CD4-positive, alpha-beta T cell (primary cell): ENCODE results near the gene SCAF4. TPM values are rescaled to one million over a fixed set of nuclear protein-coding genes. Genes with fewer than 3 reads are reported as not detected.

Experiments
- ATAC-seq: fragments of 200-7000 bp; cut with Tn5 transposase; one replicate; pipeline ENCODE4 v1.10.0; 2022; ENCODE audit warnings: mild to moderate bottlenecking; ENCODE audit not compliant: poor library complexity
- CTCF ChIA-PET: fragments of 350-600 bp; sonication (Branson Sonifier 250); formaldehyde crosslinking; loops from one replicate; lab custom pipeline; 2021; ENCODE audit warnings: antibody characterized with exemption, inconsistent platforms; lab: Charles Lee
- POLR2A ChIA-PET: fragments of 350-600 bp; sonication (Branson Sonifier 250); formaldehyde crosslinking; loops from one replicate; lab custom pipeline; 2021; ENCODE audit warnings: antibody characterized with exemption, inconsistent platforms; lab: Charles Lee
- DNase-seq, 14 experiments: peaks; one replicate each; pipeline ENCODE4 v3.0.0-alpha.2; 2013 to 2020; ENCODE audit warnings: mixed read lengths in 2 of 14
- H3K27ac ChIP-seq, 2 donors: one replicate each; pipeline versions ENCODE4 v1.5.1 to v1.7.0; 2013; ENCODE audit warnings: low read length in 2 of 2, low read depth in 1 of 2, mild to moderate bottlenecking in 1 of 2
- H3K27me3 ChIP-seq, 2 experiments: 1 replicate in 1 of 2; 2 replicates in 1 of 2; pipeline versions ENCODE4 v1.6.1 to v1.7.0; 2013; ENCODE audit warnings: low read length in 2 of 2, control low read depth in 1 of 2, mild to moderate bottlenecking in 1 of 2, moderate library complexity in 1 of 2; ENCODE audit not compliant: insufficient read depth in 2 of 2, control insufficient read depth in 1 of 2
- H3K36me3 ChIP-seq: one replicate; pipeline ENCODE4 v1.6.1; 2013; ENCODE audit warnings: low read length, control low read depth; ENCODE audit not compliant: insufficient read depth
- H3K4me1 ChIP-seq: one replicate; pipeline ENCODE4 v1.6.1; 2013; ENCODE audit warnings: low read length, control low read depth; ENCODE audit not compliant: insufficient read depth
- H3K4me3 ChIP-seq: one replicate; pipeline ENCODE4 v1.5.1; 2013; ENCODE audit warnings: mild to moderate bottlenecking, low read length, moderate library complexity
- H3K9me3 ChIP-seq, 2 experiments: 1 replicate in 1 of 2; 2 replicates in 1 of 2; pipeline versions ENCODE4 v1.6.1 to v1.7.0; 2013; ENCODE audit warnings: low read length in 2 of 2, mild to moderate bottlenecking in 2 of 2, control low read depth in 1 of 2, moderate library complexity in 1 of 2; ENCODE audit not compliant: control insufficient read depth in 1 of 2, insufficient read depth in 1 of 2
- H3K27ac Mint-ChIP-seq: one replicate; pipeline ENCODE4 v1.8.0; 2020; ENCODE audit warnings: mixed read lengths
- H3K27me3 Mint-ChIP-seq: one replicate; pipeline ENCODE4 v1.8.0; 2021; ENCODE audit warnings: mixed read lengths
- H3K36me3 Mint-ChIP-seq: one replicate; pipeline ENCODE4 v1.8.0; 2021; ENCODE audit warnings: low read depth, mixed read lengths
- H3K4me1 Mint-ChIP-seq: one replicate; pipeline ENCODE4 v1.8.0; 2021; ENCODE audit warnings: low read depth, mixed read lengths
- H3K4me3 Mint-ChIP-seq: one replicate; pipeline ENCODE4 v1.8.0; 2020; ENCODE audit warnings: mild to moderate bottlenecking, mixed read lengths
- H3K9me3 Mint-ChIP-seq: one replicate; pipeline ENCODE4 v1.8.0; 2020; ENCODE audit warnings: mixed read lengths
- intact Hi-C, 2 experiments: fragments of 100-400 bp; cut with DNase I in 1 of 2; cut with micrococcal nuclease in 1 of 2; formaldehyde crosslinking; loops; one replicate each; pipeline versions ENCODE4 v1.15.1 to v1.9.0; 2023 to 2025; cut with DNase I, micrococcal nuclease
- total RNA-seq, 174 experiments: library from RNA in 2 of 174; stranded (reverse) in 2 of 174; gene quantifications; one replicate each; pipeline ENCODE4 v1.2.3 and lab custom pipeline; 2021 to 2026
- TF ChIP-seq, protein P1 (sequence below): fragments of 200-600 bp; IDR thresholded peaks from one replicate; pipeline ENCODE4 v1.8.0; 2022; ENCODE audit warnings: antibody characterized with exemption, mild to moderate bottlenecking

SCAF4 gene
- total RNA-seq, 2 experiments from 2014 or later = 56.1 to 57.8 TPM

DNA sequence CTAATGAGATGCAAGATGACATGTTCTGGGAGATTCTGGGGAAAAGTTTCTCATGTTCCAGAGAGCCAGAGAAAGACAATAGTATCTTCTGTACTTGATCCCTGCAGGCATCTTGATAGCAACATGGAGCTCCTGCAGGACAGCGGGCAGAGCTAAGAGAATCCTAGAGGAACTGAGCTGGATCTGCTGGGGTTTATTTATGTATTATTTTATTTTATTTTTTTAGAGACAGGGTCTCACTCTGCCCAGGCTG lies 22.7 kb upstream of the SCAF4 start:
- Histone ChIP-seq H3K27me3 (no peaks in the 10 kb centered on the region), H3K9me3 (no peaks in the 10 kb centered on the region), H3K4me3 (no peak overlapping the region), H3K36me3 (no peaks in the 10 kb centered on the region), H3K27ac (no peak overlapping the region), H3K4me1 (no peaks in the 10 kb centered on the region)
- intact Hi-C loops = no loop called here
- H3K36me3 Mint-ChIP-seq = no peaks in the 10 kb centered on the region
- TF ChIP-seq, protein P1, sequence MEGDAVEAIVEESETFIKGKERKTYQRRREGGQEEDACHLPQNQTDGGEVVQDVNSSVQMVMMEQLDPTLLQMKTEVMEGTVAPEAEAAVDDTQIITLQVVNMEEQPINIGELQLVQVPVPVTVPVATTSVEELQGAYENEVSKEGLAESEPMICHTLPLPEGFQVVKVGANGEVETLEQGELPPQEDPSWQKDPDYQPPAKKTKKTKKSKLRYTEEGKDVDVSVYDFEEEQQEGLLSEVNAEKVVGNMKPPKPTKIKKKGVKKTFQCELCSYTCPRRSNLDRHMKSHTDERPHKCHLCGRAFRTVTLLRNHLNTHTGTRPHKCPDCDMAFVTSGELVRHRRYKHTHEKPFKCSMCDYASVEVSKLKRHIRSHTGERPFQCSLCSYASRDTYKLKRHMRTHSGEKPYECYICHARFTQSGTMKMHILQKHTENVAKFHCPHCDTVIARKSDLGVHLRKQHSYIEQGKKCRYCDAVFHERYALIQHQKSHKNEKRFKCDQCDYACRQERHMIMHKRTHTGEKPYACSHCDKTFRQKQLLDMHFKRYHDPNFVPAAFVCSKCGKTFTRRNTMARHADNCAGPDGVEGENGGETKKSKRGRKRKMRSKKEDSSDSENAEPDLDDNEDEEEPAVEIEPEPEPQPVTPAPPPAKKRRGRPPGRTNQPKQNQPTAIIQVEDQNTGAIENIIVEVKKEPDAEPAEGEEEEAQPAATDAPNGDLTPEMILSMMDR = no peak
- peaks cover 6% of the 10 kb centered on the region for H3K27me3 Mint-ChIP-seq
- H3K27ac Mint-ChIP-seq = no peak overlapping the region
- ChIA-PET POLR2A (no interaction called here), CTCF (no interaction called here)
- no peaks in the 10 kb centered on the region for H3K9me3 Mint-ChIP-seq
- no peaks in the 10 kb centered on the region for H3K4me1 Mint-ChIP-seq
- no peak for ATAC-seq
- no peak for DNase-seq
- H3K4me3 Mint-ChIP-seq = no peak overlapping the region

DNA sequence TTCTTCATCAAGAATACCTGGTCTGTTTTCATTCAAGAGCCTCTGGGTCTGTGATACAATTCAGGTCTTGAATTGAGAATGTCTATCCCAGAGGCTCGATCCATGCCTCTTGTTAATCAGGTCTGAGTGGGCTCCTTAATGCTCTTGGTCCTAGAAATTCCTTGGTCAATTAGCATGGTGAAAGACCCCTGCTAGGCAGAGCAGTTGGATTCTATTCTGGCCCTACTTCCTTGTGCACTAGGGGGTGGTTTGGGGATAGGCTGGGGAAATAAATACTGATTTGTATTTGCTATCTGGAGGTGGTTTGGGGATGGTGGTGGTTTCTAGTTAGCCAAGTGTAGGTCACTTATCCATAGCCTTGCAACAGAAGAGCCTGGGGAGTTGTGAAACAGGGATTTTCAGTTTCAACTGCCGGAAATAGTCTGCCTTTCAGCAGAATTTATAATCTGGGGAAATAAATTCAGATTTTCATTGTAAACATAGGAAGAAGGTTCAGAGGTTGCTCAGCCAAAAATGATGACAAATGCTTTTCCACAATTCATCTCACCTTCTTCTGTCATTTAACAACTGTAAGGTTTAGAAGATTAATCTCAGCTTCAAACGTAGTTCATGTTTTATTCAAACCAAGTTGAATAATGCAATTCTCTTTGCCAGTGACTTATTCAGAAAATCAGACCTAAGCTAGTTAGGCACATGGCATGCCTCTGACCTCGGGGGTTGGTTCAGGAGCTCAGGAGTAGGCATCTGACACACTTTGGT lies 22.2 kb upstream of the SCAF4 start:
- POLR2A ChIA-PET = no interaction called here
- no peak for ATAC-seq
- Histone ChIP-seq H3K9me3 (no peaks in the 10 kb centered on the region), H3K36me3 (no peaks in the 10 kb centered on the region), H3K27ac (no peak overlapping the region), H3K4me1 (no peaks in the 10 kb centered on the region), H3K27me3 (no peaks in the 10 kb centered on the region), H3K4me3 (no peak overlapping the region)
- Mint-ChIP-seq H3K4me3 (no peak overlapping the region), H3K27me3 (peaks cover 6% of the 10 kb centered on the region), H3K4me1 (no peaks in the 10 kb centered on the region), H3K36me3 (no peaks in the 10 kb centered on the region), H3K9me3 (no peaks in the 10 kb centered on the region), H3K27ac (no peak overlapping the region)
- CTCF ChIA-PET = no interaction called here
- DNase-seq = no peak
- intact Hi-C loops = no loop called here
- TF ChIP-seq, protein P1 = no peak

GRCh38 chr21:31752967-31753366 lies 21.0 kb upstream of the SCAF4 start:
- Mint-ChIP-seq H3K36me3 (no peaks in the 10 kb centered on the region), H3K4me1 (no peaks in the 10 kb centered on the region), H3K4me3 (no peak overlapping the region), H3K27me3 (peaks cover 1% of the 10 kb centered on the region), H3K9me3 (no peaks in the 10 kb centered on the region), H3K27ac (no peak overlapping the region)
- CTCF ChIA-PET = no interaction called here
- H3K27ac ChIP-seq = no peak overlapping the region
- no peaks in the 10 kb centered on the region for H3K9me3 ChIP-seq
- H3K36me3 ChIP-seq = no peaks in the 10 kb centered on the region
- no peaks in the 10 kb centered on the region for H3K27me3 ChIP-seq
- DNase-seq (no peak), ATAC-seq (no peak)
- POLR2A ChIA-PET = no interaction called here
- TF ChIP-seq, protein P1 = no peak
- no peak overlapping the region for H3K4me3 ChIP-seq
- H3K4me1 ChIP-seq = no peaks in the 10 kb centered on the region
- intact Hi-C loops = no loop called here
